NCI-H1694 treated with DMSO at 0.1 percent for 48 hours (cell line): Measurements from ENCODE around the gene OGFR.

Source experiments
- DNase-seq: peaks from one replicate; lab custom pipeline; 2025; lab: John Stamatoyannopoulos, UW

OGFR gene

DNA sequence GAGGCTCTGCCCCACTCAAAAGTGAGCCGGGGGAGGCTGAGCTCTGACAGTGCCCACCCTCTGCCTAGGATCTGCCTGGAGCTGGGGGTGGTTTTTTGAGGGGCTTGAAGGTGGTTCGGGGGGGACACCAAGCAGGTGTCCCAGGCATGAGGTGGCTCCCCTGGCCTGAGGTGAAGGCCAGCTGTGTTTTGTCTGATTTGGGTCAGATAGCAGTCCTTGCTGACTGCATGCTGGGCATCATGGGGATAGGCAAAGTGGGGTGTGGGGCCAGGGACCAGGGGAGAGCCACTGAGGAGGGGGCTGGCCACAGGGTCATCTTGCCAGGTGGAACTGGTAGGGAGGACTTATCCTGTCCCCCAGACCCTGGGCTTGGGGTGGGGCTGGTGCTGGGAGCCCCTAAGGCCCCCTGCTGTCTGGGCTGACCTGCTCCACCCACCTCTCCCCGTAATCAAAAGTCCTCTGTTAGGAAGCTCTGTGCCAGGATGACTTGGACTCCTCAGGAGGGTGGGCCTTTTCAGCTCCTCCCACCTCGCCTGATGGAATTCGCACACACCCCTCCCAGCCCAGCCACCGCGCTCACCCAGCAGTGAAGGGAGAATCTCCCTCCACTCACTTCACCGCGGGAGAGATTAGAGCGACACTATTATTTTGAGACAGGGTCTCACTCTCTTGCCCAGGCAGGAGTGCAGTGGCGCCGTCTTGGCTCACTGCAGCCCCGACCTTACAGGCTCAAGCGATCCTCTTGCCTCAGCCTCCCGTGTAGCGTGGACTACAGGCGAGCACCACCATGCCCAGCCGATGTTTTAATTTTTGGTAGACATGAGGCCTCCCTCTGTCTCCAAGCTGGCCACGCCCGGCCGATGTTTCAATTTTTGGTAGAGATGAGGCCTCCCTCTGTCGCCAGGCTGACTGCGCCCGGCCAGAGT lies 10.7 kb downstream of the OGFR start:
- no peak for DNase-seq

DNA sequence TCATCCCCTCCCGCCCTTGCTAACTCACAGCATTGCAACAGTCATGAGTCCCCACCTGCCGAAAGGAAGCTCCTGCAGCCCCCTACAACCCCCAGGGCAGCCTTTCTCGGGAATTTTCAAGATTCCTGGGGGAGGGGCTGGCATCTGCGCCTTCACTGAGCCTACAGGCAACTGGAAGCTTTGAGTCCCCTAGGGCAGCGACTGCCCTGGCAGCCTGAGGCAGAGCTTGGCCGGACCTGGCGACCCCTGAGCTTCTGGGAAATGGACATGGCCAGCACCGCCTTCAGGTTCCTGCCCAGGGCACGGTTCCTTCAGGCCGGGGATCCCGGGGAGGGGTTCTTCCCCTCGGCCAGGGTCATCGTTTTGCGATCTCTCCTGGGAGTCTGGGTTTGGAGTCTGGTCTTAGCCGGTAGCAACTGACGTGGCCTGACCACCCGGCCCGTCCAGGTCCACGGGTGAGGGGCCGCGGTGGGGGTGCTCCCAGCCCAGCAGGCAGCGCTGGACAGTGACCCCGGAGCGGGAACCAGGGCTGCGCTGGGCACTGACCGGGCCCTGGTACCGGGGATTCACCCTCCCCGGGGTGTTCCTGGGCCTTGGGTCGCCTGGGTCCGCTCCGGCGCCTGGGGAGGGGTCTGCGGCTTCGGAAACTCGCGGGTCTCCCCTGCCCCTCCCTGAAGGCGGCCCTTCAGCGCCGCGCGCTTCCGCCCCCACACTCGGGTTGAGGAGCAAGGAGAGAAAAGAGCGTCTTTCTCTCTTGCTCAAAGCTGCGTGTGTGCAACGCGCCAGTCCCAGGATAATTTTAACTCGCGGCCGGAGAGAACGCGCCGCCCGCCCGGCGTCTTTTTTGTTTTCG lies 11.6 kb downstream of the OGFR start:
- DNase-seq: no peak

DNA sequence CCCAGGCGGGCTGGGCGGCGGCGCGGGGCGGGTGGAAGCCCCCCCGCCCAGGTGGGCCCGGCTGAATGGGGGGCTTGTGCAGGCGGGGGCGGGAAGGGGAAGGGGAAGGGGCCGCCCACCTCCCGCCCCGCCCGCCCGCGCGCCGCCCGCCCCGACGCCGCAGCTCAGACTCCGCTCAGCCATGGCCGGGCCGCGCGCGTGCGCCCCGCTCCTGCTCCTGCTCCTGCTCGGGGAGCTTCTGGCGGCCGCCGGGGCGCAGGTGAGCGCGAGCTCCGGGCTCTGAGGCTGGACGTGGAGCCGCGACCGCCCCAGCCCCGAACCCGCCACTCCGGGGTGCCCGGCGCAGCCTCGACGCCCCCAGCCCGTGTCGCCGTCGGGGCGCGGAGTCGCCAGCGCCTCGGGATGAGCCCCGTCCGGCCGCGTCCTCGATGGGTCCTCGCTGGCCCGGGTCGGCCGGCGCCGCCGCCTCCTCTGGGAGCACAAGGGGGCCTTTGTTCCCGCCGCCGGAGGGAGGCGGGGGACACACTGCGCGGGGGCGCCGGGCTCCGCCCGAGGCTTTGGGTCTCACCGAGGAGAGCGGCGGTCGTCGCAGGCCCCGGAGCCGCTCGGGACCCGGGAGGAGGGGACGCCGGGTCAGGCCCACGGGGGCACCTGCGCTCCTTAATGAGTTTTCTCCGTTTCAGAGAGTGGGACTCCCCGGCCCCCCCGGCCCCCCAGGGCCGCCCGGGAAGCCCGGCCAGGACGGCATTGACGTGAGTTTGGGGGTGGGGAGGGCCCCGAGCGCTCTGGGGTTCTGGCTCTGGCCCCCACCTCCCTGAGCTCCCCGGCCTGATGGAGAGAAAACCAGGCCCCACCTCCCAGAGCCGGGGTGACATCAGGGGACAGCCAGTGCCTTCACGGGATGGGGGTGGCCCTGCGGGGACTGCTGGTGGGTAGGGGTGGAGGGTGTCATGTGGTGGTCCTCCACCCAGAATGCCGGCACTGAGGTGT lies 12.5 kb downstream of the OGFR start, which contains the start of gene COL9A3:
TSS of gene COL9A3 (plus strand) at position 167 of the 990 bp plus-strand sequence. CDS start at position 182, 15 bp downstream.
- no peak for DNase-seq

DNA sequence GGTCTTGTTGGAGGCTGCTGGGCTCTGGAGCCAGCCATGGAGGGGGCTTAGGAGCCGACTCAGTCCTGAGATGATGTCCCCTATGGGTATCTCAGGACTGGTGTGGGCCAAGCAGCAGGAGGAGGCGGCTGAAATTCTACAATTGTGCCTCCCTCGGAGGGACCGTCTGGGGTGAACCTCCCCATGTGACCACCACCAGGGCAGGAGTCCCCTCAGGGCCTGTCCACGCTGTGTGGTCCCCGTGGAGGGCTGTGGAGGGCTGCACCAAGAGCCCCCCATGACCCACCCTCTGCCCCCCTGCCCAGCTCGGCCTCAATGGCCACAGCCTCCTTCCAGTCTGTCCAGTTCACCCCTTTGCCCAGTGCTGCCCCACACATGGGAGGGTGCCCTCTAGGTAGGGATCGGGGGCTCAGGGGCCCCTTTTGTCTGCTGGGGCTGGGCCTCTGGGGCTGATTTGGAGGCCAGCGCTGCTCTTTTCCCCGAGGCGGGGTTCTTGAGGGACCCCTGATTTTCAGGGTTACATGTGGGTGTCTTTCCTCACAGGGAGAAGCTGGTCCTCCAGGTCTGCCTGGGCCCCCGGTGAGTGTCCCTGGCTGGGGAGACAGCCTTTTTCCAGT lies 13.4 kb downstream of the OGFR start:
- DNase-seq: no peak

DNA sequence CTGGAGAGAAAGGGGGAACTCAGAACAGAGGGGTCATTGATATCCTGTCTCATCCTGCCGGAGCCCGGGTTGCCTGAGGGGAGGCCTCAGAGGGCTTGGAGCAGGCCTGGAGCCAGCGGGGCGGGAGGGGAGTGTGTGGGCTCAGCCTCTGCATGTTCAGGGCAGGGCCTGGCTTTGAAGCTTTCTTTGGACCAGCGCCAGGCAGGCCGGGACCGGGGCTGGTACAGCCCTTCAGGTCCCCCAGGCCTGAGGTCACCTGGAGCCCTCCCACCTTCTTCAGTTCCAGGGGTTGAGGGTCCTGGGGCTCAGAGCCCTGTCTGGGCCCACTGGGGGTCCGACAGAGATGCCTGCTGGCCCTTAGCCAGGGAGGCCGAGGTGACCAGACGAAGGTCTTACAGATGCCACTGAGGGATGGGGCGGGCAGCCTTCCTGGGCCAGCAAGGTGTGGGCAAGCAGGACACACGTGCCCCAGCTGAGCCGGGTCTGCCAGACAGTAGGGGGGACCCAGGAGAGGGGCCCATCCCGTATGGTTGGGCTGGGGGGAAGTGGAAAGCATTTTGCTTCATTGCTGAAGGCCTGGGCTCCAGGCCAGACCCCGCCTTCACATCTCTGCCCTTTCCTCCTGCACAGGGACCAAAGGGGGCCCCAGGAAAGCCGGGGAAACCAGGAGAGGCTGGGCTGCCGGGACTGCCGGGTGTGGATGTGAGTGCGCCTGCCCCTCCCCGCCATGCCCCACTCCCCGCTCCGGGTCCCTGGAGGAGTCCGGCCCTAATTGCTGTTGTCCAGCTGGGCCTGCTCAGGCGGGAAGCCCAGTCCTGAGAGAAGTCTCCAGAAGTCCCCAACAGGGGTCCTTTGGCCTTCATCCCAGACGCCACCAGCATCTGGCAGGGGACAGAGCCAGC lies 14.2 kb downstream of the OGFR start:
- no peak for DNase-seq

DNA sequence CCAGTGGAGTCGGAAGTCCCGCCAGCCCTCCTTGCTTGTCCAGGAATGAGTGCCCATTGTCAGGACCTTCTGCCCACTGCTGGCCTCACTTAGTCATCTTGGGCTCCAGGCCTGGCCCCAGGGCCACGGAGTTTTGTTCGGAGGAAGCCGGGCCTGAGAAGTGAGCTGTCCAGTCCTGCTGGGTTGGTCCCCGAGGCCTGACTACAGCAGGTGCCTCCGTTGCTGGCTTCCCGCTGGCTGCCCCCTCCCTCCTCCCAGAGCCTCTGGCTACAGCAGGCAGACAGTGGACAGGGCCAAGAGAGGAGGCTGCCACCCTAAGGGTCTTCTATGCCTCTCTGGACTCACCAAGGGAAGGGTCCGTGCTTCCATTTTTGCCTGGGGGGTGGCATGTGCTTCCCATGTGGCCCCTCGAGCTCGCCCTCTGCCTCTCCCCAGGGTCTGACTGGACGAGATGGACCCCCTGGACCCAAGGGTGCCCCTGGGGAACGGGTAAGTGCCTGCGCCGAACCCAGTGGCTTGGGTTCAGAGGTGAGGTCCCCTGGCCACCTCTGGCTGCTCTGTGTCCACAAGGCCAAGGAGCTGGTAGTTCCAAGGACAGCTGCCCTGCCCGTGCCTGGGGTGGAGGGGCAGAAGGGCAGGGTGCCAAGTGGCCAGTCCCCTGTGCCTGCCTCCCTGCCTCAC lies 15.0 kb downstream of the OGFR start:
- DNase-seq: no peak

DNA sequence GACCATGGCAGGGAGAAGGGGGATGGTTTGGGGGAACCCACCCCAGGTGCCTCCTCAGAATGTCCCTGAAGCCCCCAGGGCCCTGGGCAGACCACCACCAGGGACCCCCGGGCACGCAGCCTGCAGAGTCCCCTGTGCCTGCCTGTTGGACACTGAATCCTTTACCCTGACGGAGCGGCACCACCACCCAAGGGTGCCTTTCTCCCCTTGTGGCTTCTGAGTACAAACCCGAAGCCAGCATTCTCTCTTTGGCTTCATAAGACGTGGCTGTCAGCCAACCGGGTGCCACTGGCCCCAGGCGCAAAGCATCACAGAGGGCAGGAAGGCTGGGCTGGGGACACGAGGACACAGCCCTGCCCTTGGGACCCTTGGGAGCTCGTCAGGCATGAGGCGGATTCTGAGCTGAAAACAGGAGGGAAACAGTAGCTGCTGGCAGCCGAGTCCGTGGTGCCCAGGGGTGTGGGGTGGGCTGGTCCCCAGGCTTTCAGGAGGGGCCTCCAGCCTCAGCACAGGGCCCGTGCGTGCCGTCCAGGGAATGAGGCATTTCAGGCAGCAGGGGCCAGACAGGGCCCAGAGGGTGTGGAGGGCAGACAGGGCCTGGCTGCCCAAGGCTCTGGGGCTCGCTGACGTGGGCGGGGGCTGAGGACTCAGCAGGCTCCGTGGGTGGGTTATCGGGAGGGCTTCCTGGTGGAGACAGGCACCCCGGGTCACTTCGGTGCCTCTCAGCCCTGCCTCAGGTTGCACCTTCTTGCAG lies 15.8 kb downstream of the OGFR start:
- DNase-seq: no peak

DNA sequence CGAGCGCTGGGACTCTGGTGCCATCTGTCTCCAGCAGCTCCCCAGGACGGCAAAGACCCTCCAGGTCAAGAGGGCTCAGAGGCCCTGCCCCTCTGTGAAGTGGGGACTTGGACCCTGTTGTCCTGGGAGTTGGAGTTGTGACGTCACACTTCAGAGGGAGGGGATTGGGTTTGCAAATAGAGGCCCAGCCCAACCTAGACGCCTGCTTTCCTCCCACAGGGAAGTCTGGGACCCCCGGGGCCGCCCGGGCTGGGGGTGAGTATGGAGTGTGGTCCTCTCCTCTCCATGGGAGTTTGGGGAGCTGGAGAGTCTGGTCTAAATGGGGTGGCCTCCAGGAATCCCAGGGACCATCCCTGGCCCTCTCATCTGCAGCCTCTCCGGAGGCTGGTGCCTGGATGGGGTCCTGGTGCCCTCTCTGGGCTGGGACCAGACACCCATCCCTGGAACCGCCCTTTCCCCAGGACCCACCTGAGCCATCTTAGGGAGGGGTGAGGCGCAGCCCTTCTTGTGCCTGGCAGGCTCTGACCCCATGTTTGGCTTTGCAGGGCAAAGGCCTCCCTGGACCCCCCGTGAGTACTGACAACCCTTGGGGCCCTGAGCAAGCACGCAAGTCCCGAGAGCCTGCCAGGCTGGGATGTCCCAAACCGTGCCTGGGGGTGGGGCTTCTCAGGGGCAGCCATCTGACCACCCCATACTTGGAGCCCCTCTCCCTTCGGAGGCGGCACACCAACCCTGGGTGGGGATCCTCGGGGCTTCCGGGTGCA lies 16.5 kb downstream of the OGFR start:
- DNase-seq: no peak

DNA sequence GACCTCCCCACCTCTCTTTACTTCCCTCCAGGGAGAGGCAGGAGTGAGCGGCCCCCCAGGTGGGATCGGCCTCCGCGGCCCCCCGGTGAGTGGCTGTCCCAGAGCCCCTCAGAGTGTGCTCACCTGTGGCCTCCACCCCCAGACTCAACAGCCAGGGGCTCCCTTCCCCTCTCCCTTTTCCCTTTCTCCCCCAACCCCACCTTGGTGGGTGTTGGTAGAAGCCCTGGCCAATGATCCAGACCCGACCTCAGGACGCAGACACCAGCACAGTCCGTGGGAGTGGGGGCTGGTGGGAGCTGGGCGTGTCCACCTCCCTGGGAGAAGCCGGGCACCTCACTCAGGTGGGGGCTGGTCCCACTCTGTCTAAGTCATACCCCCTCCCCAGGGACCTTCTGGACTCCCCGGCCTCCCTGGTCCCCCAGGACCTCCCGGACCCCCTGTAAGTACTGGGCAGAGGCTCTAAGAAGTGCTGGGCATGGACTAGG lies 17.1 kb downstream of the OGFR start:
- no peak for DNase-seq

DNA sequence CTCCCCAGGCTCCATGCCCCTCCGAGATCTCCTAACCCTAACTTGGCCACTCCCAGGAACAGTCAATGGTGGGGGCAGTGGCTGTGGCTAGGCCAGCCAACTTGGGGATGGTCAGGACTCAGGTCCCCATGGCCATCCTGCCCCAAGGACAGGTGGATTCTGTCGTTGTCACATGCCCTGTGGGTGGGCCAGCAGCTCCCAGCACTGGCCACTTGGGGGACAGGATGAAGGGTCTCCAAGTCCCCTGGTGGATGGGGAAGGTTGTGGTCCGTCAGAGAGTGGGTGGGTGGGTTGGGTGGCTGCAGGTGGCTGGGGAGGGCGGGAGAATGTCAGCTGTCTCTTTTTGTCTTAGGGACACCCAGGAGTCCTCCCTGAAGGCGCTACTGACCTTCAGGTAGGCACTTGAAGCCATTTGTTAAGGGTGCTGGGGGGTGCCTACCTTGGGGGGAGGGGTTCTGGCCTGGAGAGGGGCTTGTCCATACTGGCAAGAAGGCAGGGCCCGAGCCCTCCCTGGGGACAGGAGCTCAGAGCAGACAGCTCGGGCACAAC lies 17.7 kb downstream of the OGFR start:
- DNase-seq: no peak

DNA sequence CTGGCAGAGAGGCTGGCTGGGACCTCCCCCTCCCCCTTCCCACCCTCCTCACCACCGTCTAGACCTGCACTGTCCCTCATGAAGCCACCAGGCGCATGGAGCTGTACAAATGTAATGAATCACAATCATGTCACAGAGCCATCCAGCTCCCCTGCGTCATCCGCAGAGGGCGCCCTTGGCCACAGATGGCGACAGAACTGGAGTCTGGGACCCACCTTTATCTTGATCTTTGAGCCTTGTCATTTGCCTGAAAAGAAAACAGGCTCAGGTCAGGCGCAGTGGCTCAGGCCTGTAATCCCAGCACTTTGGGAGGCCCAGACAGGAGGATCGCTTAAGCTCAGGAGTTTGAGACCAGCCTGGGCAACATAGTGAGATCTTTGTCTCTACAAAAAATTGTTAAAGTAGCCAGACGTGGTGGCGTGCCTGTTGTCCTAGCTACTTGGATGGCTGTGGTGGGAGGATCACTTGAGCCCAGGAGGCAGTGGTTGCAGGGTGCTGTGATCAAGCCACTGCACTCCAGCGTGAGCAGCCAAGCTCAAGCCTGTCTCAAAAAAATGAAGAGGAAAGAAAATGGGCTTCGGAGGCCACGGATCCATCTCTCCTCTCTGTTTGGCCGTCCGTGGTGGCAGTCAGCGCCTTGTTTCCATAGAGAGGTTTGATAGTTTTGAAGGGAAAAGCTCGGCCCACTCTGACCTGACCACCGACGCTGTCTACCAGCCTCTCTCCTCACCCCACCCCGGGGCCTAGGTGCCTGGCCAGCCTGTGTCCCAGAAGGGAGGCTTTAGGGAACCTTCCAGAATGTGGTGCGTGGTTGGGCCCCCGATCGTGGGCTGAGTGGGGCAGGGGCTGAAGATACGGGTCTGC lies 18.4 kb downstream of the OGFR start:
- DNase-seq: peak; percentile 83

DNA sequence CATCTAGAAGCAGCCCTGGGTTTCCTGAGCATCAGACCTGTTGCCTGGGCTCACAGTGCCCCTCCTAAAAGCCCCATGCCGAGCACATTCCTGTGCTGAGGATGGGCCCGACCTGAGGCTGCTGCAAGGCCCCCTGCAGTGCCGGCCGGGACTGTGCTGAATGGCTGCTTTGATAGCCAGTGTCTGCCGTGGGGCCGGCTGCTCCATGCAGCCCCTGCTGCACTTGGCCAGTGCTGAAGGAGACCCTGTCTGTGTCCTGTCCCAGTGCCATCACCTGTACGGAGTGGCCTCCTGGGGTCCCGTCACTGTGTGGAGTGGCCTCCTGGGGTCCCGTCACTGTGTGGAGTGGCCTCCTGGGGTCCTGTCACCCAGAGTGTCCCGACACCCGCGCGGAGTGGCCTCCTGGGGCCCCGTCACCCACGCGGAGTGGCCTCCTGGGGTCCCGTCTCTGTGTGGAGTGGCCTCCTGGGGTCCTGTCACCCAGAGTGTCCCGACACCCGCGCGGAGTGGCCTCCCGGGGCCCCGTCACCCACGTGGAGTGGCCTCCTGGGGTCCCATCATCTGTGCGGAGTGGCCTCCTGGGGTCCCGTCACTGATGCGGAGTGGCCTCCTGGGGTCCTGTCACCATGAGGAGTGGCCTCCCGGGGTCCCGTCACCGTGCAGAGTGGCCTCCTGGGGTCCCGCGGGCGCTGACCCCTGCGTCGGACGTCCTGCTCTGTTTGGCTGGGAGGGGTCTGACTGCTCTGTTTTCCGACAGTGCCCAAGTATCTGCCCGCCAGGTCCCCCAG lies 19.2 kb downstream of the OGFR start:
- no peak for DNase-seq

DNA sequence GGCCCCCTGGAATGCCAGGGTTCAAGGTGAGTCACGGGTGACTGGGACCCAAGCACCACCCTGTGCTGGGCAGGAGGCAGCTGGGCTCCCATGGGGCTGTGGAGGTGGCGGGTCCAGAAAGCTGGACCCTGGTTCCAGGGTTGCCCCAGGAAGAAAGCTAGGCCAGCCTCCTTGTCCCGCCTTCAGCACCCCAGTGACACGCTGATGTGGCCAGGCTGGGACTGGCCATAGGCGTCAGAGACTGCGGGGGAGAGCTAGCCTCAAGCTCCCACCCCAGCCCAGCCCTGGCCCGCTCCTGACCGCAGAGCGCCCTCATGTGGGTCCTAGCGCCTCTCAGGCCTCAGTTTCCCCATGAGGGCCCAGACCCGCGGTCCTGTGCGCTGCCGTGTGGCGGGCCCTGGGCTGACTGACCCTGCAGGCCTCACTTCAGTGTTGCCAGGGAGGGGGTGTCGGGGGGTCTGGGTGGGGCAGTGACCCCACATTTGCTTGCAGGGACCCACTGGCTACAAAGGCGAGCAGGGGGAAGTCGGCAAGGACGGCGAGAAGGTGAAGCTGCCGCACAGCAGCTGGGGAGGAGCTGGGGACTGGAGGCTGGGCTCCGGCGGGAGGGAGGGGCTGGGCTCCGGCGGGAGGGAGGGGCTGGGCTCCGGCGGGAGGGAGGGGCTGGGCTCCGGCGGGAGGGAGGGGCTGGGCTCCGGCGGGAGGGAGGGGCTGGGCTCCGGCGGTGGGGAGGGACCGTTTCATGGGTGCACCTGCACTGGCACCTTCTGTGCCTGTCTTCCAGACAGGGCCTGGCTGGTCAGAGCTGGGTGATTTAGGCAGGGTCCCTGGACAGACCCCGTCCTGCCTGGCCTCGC lies 20.1 kb downstream of the OGFR start:
- DNase-seq: peak; percentile 34

DNA sequence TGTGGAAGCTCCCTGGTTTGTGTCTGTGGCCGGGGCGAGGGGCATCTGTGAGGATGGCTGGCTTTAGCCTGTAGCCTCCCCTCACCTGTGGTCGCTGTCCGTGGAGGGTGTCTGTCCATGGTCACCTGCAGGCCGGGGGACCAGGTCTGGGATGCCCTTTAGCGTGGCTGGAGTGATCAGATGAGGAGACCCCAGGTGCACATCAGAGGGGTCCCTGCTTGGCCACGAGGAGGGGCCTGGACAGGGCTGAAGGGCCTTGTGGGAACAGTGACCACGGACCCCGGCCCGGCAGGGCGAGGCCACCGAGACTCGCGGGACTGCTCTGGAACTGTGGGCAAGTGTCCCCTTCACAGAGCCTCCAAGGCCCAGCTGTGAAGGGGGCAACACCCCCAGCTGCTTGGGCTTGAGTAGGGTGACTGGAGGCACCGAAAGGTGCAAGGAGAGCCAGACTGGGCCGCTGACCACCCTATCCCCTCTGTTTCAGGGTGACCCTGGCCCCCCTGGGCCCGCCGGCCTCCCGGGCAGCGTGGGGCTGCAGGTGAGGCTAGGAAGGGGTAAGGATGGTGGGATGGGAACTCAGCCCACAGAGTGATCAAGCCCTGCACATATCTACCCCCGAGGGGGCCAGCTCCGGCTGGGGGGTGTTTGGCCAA lies 20.8 kb downstream of the OGFR start:
- no peak for DNase-seq
